Muscle of leg (tissue), 11 donors: ENCODE data around the gene CDC42BPB. TPM values are rescaled to one million over a fixed set of nuclear protein-coding genes. Genes with fewer than 3 reads are reported as not detected.

Source experiments
- DNase-seq: peaks from one replicate; pipeline ENCODE4 v3.0.0; 2013
- H3K27ac ChIP-seq: one replicate; pipeline ENCODE4 v1.5.1; 2013; ENCODE audit warnings: mild to moderate bottlenecking, low read length, control low read depth
- H3K27me3 ChIP-seq: one replicate; pipeline ENCODE4 v1.6.1; 2013; ENCODE audit warnings: low read length; ENCODE audit not compliant: control insufficient read depth, insufficient read depth
- H3K36me3 ChIP-seq: one replicate; pipeline ENCODE4 v1.6.1; 2013; ENCODE audit warnings: low read length; ENCODE audit not compliant: control insufficient read depth, insufficient read depth
- H3K4me1 ChIP-seq: one replicate; pipeline ENCODE4 v1.6.1; 2013; ENCODE audit warnings: low read length; ENCODE audit not compliant: control insufficient read depth, insufficient read depth
- H3K4me3 ChIP-seq: one replicate; pipeline ENCODE4 v1.5.1; 2013; ENCODE audit warnings: low read length, control low read depth
- H3K9me3 ChIP-seq: replicated peaks from 2 replicates; pipeline ENCODE4 v1.6.1; 2013; ENCODE audit warnings: low read depth, low read length; ENCODE audit not compliant: control insufficient read depth
- WGBS: methylation state at CpG from one replicate; pipeline ENCODE4 v1.1.5; 2013; ENCODE audit warnings: missing lambda C conversion rate; ENCODE audit not compliant: insufficient coverage; 5-methylcytosine and 5-hydroxymethylcytosine counted together
- polyA plus RNA-seq, 8 donors: library from polyadenylated mRNA; unstranded; fragments of 120-200 nt; gene quantifications; one replicate each; pipeline versions ENCODE4 v1.2.1 to v1.2.3, GENCODE V29; 2013; ENCODE audit warnings: inconsistent platforms in 1 of 8, low replicate concordance in 1 of 8; ENCODE audit not compliant: insufficient read length in 8 of 8, insufficient read depth in 1 of 8
- total RNA-seq: library from RNA; stranded (reverse); fragments of 120-200 nt; gene quantifications from one replicate; pipeline ENCODE4 v1.2.4, GENCODE V29; 2013

Gene CDC42BPB
- total and polyA plus RNA-seq, 9 donors: 34.8 to 65.7 (median 55.4) TPM

DNA sequence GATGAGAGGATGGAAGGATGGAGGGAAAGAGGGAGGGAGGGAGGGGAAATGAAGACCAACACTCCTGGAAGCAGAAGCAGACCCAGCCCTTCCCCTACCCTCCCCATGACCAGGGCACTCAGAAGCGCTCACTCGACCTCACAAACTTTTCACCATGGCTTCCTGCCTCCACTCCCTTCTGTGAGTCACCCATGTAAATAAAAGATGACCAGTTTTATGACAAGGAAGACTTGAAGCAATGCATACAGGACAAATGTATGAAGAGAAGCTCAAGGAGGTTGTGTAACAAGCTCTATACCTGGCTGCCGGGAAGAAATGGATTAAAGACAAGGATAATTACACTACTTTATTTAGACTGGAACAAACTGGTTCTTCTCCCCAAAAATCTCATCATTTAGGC, 63.8 kb downstream of the CDC42BPB start:
- H3K9me3 ChIP-seq: peaks cover 13% of the 10 kb centered on the region
- peaks cover 57% of the 10 kb centered on the region for H3K36me3 ChIP-seq
- peaks cover 2% of the 10 kb centered on the region for H3K4me1 ChIP-seq
- no peak overlapping the region for H3K27ac ChIP-seq
- DNase-seq: no peak
- no peaks in the 10 kb centered on the region for H3K27me3 ChIP-seq
- no peak overlapping the region for H3K4me3 ChIP-seq
- WGBS: no CpG with 5 or more reads among the region's 3 CpGs

DNA sequence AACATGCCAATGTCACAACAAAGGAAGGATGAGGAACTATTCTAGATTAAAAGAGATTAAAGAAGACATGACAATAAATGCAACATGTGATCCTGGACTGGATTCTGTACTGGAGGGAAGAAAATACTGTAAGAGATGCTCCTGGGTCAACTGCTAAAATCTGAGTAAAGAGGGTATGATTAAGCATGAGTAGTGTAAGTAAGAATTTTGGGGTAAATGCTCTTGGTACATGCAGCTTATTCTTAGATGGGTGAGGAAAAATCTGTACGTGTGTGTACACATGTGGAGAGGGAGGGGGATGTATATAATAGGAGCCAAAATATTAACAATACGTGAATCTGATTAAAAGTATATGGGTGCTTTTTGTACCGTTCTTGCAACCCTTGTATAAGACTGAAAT, 66.0 kb downstream of the CDC42BPB start:
- WGBS: 67% methylated on average over 1 of the region's 3 CpGs
- H3K36me3 ChIP-seq: peaks cover 51% of the 10 kb centered on the region
- no peak for DNase-seq
- peaks cover 2% of the 10 kb centered on the region for H3K4me1 ChIP-seq
- no peak overlapping the region for H3K27ac ChIP-seq
- H3K9me3 ChIP-seq: peaks cover 20% of the 10 kb centered on the region
- H3K4me3 ChIP-seq: no peak overlapping the region
- H3K27me3 ChIP-seq: no peaks in the 10 kb centered on the region

DNA sequence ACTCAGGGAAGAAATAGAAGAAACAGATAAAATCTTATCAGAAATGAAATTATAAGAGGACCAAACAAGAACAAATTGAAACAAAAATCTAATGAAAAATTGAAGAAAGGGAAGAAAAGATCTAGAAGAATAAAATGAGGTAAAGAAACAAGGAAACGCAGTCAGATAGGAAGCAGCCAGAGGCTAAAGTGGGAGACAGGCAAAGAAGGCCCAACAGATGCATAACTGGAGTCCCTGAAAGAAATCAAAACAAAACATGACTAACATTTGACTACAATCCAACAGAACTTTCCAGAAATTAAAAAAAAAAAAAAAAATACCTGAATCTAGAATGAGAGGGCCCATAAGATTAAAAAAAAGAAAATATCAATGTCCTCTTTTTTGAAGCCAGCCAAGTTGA, 69.3 kb downstream of the CDC42BPB start:
- Histone ChIP-seq H3K36me3 (peaks cover 64% of the 10 kb centered on the region), H3K9me3 (peaks cover 20% of the 10 kb centered on the region), H3K27ac (no peak overlapping the region), H3K4me3 (no peak overlapping the region), H3K4me1 (no peaks in the 10 kb centered on the region), H3K27me3 (no peaks in the 10 kb centered on the region)
- no CpG with 5 or more reads among the region's 1 CpG for WGBS
- DNase-seq: no peak

DNA sequence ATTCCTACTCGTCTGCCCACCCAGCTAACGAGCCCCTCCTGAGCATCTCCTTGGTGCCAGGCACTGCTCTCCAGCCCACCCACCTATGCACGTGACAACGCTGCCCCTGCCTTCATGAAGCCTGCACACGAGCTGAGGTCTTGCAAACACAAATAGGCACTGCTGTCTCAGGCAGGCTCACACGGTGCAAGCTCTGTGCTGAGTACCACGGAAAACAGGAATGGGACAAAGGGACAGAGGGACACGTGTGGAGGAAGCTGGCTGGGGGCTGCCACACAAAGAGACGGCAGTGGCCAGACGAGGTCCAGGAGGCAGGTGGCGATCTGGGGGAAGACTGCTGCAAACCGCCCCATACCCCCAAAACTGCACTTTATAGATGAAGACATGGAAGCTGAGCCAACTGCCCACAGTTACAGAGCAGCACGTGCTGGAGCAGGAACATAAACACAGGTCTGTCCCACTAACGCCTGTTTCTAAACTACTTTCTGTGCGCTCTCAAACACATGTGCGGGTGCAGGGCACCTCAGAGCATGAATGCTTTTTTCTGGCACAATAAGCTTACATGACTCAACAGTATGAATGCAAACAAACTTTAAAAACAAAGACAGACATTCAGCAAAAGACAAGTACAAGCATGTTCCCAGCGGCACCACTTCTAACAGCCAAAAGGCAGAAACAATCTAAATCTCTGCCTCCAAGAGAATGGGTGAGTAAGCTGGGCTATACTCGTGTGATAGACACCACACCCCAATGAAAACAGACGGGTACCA, 70.4 kb downstream of the CDC42BPB start:
- WGBS: 92% methylated on average over 14 of the region's 19 CpGs
- no peak for DNase-seq
- no peaks in the 10 kb centered on the region for H3K27me3 ChIP-seq

DNA sequence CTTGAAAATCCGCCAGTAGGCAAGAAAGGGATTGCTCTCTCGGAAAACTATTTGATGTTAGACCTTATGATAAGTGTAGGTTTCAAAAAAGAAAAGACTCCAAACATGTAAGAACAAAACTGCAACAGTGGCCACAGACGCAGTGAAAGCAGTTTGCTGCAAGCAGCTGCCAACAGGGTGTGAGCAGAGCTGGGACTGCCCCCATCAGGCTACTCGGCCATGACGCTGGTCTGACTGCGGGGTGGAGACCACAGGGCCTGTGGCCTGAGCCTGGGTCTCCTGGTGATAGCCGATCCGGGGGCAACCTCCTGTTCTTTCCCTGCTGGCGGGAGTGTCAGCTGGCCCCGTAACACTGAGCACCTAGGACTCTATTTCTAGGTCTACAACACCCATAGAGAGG, 71.7 kb downstream of the CDC42BPB start:
- 79% methylated on average over 8 of the region's 10 CpGs for WGBS
- peaks cover 20% of the 10 kb centered on the region for H3K9me3 ChIP-seq
- DNase-seq: no peak
- H3K27me3 ChIP-seq: no peaks in the 10 kb centered on the region
- no peak overlapping the region for H3K4me3 ChIP-seq
- H3K4me1 ChIP-seq: no peaks in the 10 kb centered on the region
- no peak overlapping the region for H3K27ac ChIP-seq
- H3K36me3 ChIP-seq: peaks cover 69% of the 10 kb centered on the region

More for the DNA sequence above, 70.4 kb downstream of the CDC42BPB start:
- H3K4me1 ChIP-seq: no peaks in the 10 kb centered on the region
- peaks cover 65% of the 10 kb centered on the region for H3K36me3 ChIP-seq
- H3K9me3 ChIP-seq: peaks cover 20% of the 10 kb centered on the region
- H3K4me3 ChIP-seq: no peak overlapping the region
- H3K27ac ChIP-seq: no peak overlapping the region

DNA sequence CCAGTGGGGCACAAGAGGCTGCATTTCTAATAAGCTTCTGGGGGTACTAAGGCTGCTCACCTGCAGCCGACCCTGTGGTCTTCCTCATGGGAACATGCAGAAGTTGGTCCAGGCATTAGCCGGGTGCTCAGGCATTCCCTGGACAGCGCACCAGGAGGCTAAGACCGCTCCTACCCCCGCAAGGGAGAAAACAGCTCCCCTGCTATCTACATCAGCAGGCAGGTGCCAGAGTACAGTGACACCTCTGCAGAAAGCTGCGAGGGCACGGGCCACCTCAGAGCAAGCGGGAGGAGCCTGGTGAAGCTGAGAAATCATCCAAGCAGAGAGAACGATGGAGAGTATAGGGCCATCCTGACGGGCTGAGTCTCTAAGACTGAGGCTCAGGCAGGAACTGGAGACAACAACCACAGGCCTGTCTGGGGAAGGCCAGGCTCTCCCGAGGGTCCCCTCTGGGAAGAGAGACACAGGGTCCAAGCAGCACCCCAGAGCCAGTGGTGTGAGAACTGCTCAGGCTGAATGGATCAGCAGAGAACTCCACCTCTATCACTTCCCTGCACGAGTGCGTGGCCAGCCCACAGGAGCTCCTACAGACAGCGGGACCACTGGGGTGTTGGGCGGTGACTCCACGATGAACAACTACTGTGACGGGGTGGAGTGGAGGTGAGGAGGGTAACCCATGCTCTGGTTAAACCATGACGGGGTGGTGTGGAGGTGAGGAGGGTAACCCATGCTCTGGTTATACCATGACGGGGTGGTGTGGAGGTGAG, 72.8 kb downstream of the CDC42BPB start:
- peaks cover 16% of the 10 kb centered on the region for H3K9me3 ChIP-seq
- no peak overlapping the region for H3K4me3 ChIP-seq
- 90% methylated on average over 18 of the region's 19 CpGs for WGBS

DNA sequence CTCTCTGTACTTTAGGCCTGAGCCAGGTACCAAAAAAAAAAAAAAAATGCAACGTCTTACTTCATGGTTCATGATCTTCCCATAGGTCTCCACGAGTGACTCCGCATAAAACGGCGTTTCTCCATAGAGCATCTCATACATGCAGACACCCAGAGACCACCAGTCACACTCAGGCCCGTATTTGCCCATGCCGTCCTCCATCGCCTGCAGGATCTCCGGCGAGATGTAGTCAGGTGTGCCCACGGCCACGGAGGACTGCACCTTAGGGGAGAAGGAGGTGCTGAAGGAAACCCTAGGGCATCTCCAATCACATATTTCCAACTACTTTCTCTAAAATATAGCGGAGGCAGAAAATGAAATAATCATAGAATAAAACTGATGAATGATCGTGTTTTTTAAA, 73.9 kb downstream of the CDC42BPB start:
- Histone ChIP-seq H3K36me3 (peaks cover 69% of the 10 kb centered on the region), H3K4me1 (no peaks in the 10 kb centered on the region), H3K9me3 (peaks cover 7% of the 10 kb centered on the region), H3K27ac (no peak overlapping the region), H3K27me3 (no peaks in the 10 kb centered on the region), H3K4me3 (no peak overlapping the region)
- DNase-seq: no peak
- 83% methylated on average over 6 of the region's 14 CpGs for WGBS

More for the DNA sequence above, 72.8 kb downstream of the CDC42BPB start:
- Histone ChIP-seq H3K4me1 (no peaks in the 10 kb centered on the region), H3K36me3 (peaks cover 67% of the 10 kb centered on the region), H3K27me3 (no peaks in the 10 kb centered on the region), H3K27ac (no peak overlapping the region)
- DNase-seq: no peak

DNA sequence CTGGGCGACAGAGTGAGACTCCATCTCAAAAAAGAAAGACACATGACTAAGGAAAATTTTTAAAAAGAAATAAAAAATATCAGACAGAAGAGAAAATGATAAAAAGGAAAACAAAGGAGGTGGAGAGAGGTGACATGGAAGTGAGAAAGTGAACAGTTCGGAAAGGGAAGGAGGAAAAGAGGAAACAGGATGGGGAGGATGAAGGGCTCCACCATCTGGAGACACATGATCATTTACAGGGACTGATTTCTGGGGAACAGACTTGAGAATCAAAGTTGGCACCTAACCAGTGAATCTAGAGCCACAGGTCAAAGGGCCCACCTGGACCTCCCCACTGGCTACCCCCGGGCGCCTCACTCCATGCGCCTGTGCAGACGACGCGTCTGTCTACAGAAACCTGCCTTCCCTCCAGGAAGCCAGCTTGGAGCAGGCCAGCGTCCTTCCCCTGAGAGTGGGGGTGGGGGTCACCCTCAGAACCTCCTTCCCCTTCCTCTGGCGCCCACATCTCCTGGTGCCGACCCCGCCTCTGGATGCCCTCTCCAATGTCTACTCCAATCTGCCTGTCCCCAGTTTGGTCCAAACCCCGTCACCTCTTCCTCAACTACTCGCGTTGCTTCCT, 74.4 kb downstream of the CDC42BPB start:
- no peak for DNase-seq
- 72% methylated on average over 8 of the region's 15 CpGs for WGBS
- H3K4me3 ChIP-seq: no peak overlapping the region
- H3K27ac ChIP-seq: no peak overlapping the region
- peaks cover 4% of the 10 kb centered on the region for H3K9me3 ChIP-seq
- no peaks in the 10 kb centered on the region for H3K27me3 ChIP-seq
- H3K36me3 ChIP-seq: peaks cover 74% of the 10 kb centered on the region
- H3K4me1 ChIP-seq: no peaks in the 10 kb centered on the region

DNA sequence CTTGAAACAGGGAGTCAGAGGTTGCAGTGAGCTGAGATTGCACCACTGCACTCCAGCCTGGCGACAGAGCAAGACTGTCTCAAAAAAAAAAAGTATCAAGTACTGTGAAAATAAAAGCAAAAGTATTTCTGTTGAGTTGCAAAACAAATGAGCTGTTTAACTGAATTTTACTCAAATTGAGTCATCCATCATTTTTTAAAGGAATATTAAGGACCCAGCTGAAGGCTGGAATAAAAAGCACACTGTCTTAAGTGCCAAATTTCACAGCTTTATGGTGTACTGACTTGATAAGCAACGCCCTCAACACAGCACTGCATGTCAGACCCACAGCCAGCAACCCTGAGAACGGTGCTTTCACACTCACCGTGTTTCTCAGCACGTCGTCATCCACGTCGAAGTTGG, 76.9 kb downstream of the CDC42BPB start:
- Histone ChIP-seq H3K27ac (no peak overlapping the region), H3K36me3 (peaks cover 76% of the 10 kb centered on the region)
- 97% methylated on average over 6 of the region's 8 CpGs for WGBS

DNA sequence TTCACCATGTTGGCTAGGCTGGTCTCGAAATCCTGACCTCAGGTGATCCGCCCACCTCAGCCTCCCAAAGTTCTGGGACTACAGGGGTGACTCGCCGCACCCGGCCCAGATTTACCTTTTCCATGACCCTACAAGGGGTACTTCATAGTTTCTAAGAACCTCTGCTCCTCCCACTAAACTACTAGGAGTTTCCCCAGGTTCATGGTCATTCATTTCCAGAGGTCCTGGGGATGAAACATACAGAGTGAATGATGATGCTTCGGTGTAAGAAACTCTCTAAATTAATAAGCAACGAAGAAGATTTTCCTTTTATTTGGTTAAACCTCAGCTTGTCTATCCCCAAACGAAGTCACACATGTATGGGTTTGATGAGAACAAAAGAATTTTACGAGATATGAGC, 77.9 kb downstream of the CDC42BPB start:
- H3K9me3 ChIP-seq: no peaks in the 10 kb centered on the region

More for the DNA sequence above, 76.9 kb downstream of the CDC42BPB start:
- H3K4me1 ChIP-seq: no peaks in the 10 kb centered on the region
- no peaks in the 10 kb centered on the region for H3K9me3 ChIP-seq
- no peak overlapping the region for H3K4me3 ChIP-seq
- H3K27me3 ChIP-seq: no peaks in the 10 kb centered on the region
- DNase-seq: no peak

More for the DNA sequence above, 77.9 kb downstream of the CDC42BPB start:
- Histone ChIP-seq H3K27ac (no peak overlapping the region), H3K27me3 (no peaks in the 10 kb centered on the region), H3K36me3 (peaks cover 73% of the 10 kb centered on the region), H3K4me1 (no peaks in the 10 kb centered on the region), H3K4me3 (no peak overlapping the region)
- 100% methylated on average over 5 of the region's 9 CpGs for WGBS
- DNase-seq: no peak
